ENCODE measurements around the gene PPP1R16B. TPM values are rescaled to one million over a fixed set of nuclear protein-coding genes. Genes with fewer than 3 reads are reported as not detected.

Gene PPP1R16B
- total RNA-seq = 0.49 and 0.54 TPM in 2 replicates

DNA sequence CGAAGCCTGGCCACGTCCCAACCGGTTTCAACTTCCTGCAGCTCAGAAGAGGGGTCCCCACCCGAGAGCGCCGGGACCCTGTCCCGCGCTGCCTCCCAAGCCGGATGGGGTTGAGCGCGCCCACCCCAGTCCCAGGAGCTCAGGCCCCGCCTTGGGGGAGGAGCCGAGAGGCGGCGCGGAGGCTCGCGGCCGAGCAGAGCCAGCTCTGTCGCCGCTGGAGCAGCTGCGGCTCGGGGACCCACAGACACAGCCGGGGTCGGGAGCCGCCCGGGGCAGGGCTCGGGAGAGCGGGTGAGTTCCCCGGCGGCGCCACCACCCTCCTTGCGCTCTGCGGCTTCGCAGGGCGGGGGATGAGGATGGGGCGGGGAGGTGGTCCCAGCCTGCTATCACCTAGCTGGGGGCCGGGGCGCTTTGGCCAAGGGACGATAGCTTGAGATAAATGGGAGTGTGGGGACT lies at the start of gene PPP1R16B:
Gene PPP1R16B, plus strand, starts transcription at position 196 of the 456 bp plus-strand sequence. CDS start 30,229 bp downstream, outside the sequence.

DNA sequence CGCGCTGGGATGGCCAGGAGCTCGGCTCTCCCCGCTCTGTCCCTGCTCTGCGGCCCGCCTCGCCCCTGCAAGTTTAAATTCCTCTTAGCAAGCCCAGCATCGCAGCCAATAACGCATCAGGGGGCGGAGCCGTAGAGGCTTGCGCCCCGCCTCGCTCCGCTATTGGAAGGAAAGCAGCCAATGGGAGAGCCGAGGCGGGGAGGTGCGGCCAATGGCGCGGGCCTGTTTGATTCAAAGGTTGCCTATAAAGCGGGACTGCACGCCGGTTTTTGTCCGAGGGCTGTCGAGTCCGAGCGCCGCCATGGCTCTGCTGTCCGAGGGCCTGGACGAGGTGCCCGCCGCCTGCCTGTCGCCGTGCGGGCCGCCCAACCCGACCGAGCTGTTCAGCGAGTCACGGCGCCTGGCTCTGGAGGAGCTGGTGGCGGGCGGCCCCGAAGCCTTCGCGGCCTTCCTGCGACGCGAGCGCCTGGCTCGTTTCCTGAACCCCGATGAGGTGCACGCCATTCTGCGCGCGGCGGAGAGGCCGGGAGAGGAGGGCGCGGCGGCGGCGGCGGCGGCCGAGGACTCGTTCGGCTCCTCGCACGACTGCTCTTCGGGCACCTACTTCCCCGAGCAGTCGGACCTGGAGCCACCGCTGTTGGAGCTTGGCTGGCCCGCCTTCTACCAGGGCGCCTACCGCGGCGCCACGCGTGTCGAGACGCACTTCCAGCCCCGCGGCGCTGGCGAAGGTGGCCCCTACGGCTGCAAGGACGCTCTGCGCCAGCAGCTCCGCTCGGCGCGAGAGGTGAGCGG lies 120.8 kb downstream of the PPP1R16B start, which contains the start of gene FAM83D:
Gene FAM83D, plus strand, starts transcription at position 276 of the 792 bp plus-strand sequence. Its CDS starts 26 bp downstream, at position 302.

DNA sequence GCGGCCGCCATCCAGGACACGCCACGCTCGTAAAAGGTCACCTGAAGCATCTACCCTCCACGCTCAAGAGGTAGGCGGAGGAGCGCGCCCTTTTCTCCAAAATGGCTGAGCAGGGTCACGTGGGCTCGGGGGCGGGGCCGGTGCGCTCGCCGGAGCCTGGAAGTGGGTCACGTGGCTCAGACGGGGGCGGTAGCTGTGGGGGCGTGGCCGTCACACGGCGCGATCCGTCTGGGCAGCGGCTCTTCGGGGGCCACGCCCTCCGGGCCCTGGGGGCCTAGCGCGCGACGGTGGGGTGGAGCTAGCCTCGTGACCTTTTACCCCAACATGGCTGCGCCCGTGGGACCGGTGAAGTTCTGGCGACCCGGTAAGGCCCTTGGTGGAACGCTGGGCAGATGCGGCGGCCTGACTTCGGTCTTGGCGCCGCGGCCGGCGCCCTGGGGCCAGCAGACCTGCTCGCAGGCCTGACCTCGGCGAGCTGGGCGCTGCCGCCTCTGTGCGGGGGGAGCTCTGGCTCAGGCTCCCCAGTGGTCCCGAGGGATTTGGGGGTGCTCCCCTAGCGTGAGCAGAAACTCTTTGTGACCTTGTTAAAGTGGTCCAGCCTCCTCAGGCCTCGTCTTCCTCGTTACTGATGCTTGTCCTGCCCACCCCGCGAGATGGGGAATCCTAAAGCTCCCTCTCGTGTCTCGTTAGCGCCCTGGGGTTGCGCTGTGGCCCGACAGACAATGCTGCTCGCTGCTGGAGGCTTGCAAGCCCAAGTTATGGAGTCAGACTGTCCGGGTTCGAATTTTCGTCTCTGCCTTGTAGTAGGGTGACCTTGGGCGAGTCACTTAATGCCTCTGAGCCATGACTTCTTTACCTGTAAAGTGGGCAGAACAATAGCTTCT lies 156.8 kb downstream of the PPP1R16B start, which contains the start of gene DHX35:
Gene DHX35, plus strand, starts transcription at position 301 of the 884 bp plus-strand sequence. Its CDS starts 24 bp downstream, at position 325.

Other genes starting within 250 kb of the PPP1R16B start
- gene ADIG, start 224.5 kb upstream of the PPP1R16B start, total RNA-seq = not detected in 2 replicates
- gene ARHGAP40, start 203.9 kb upstream of the PPP1R16B start, total RNA-seq = not detected in 2 replicates
- not detected in 2 replicates for gene SLC32A1, start 81.2 kb upstream of the PPP1R16B start, total RNA-seq
- gene ACTR5, start 57.2 kb upstream of the PPP1R16B start, total RNA-seq = 2.5 and 3.1 TPM in 2 replicates
- 6.3 and 12.0 TPM in 2 replicates for gene FAM83D, start 120.7 kb downstream of the PPP1R16B start, total RNA-seq
- gene DHX35, start 156.6 kb downstream of the PPP1R16B start, total RNA-seq = 4.2 and 5.7 TPM in 2 replicates